EL (cell line): Measurements from ENCODE around the gene CSH1.
A peak's percentile ranks its signal among the peaks of the same experiment; 100 is the strongest.
"Not testable (repeated sequence)": the region's sequence is repeated elsewhere in the genome, so short reads cannot be mapped to it uniquely, and the experiment has no call there.

Source experiments
- DNase-seq: peaks from one replicate; pipeline ENCODE4 v3.0.0-alpha.2; 2016

Gene CSH1

GRCh38 chr17:63928172-63928666, 31.8 kb upstream of the CSH1 start:
- no peak for DNase-seq

GRCh38 chr17:63927464-63928171, 31.2 kb upstream of the CSH1 start:
- DNase-seq = no peak

GRCh38 chr17:63926164-63926563, 29.8 kb upstream of the CSH1 start:
- DNase-seq = no peak

- no peak for DNase-seq
Measured at GRCh38 chr17:63925615-63926014, 29.2 kb upstream of the CSH1 start.

- DNase-seq = not testable (repeated sequence)
Measured at GRCh38 chr17:63922402-63922801, 26.0 kb upstream of the CSH1 start.

GRCh38 chr17:63920779-63921178, 24.4 kb upstream of the CSH1 start:
- not testable (repeated sequence) for DNase-seq

- not testable (repeated sequence) for DNase-seq
Measured at GRCh38 chr17:63920050-63920449, 23.7 kb upstream of the CSH1 start.

- DNase-seq = peak; percentile 69
Measured at GRCh38 chr17:63919311-63919723, 22.9 kb upstream of the CSH1 start.

GRCh38 chr17:63918789-63919305, 22.5 kb upstream of the CSH1 start, which contains the start of gene GH1:
TSS of gene GH1 (minus strand) at chr17:63918839. CDS start at chr17:63918776, 63 bp downstream.
- DNase-seq = not testable (repeated sequence)

- no peak for DNase-seq
Measured at GRCh38 chr17:63918305-63918704, 21.9 kb upstream of the CSH1 start.

- no peak for DNase-seq
Measured at GRCh38 chr17:63917646-63918045, 21.3 kb upstream of the CSH1 start.

- DNase-seq = not testable (repeated sequence)
Measured at GRCh38 chr17:63917206-63917605, 20.8 kb upstream of the CSH1 start.

- no peak for DNase-seq
Measured at GRCh38 chr17:63916566-63917185, 20.3 kb upstream of the CSH1 start.

- DNase-seq = not testable (repeated sequence)
Measured at GRCh38 chr17:63915753-63916152, 19.4 kb upstream of the CSH1 start.

- no peak for DNase-seq
Measured at GRCh38 chr17:63914471-63914870, 18.1 kb upstream of the CSH1 start.

- DNase-seq = peak; percentile 25
Measured at GRCh38 chr17:63911657-63912100, 15.3 kb upstream of the CSH1 start.

GRCh38 chr17:63911041-63911635, 14.8 kb upstream of the CSH1 start, which contains the start of gene CSHL1:
TSS of gene CSHL1 (minus strand) at chr17:63911258. CDS start at chr17:63911196, 62 bp downstream.
- no peak for DNase-seq

- DNase-seq = no peak
Measured at GRCh38 chr17:63910096-63910495, 13.7 kb upstream of the CSH1 start.

- DNase-seq = not testable (repeated sequence)
Measured at GRCh38 chr17:63909586-63909985, 13.2 kb upstream of the CSH1 start.

GRCh38 chr17:63907161-63907778, 10.9 kb upstream of the CSH1 start:
- peak; percentile 22 for DNase-seq

GRCh38 chr17:63904796-63905195, 8.4 kb upstream of the CSH1 start:
- not testable (repeated sequence) for DNase-seq

- DNase-seq = not testable (repeated sequence)
Measured at GRCh38 chr17:63903787-63904201, 7.4 kb upstream of the CSH1 start.

- DNase-seq = not testable (repeated sequence)
Measured at GRCh38 chr17:63901971-63902370, 5.6 kb upstream of the CSH1 start.
